GM18868 (cell line): ENCODE data around the gene KCNN4.

Source experiments
- ATAC-seq: cut with Tn5 transposase; IDR thresholded peaks from one replicate; pipeline ENCODE4 v1.9.1; 2021; ENCODE audit warnings: mild to moderate bottlenecking, moderate library complexity; ENCODE audit not compliant: unreplicated experiment

Gene KCNN4

DNA sequence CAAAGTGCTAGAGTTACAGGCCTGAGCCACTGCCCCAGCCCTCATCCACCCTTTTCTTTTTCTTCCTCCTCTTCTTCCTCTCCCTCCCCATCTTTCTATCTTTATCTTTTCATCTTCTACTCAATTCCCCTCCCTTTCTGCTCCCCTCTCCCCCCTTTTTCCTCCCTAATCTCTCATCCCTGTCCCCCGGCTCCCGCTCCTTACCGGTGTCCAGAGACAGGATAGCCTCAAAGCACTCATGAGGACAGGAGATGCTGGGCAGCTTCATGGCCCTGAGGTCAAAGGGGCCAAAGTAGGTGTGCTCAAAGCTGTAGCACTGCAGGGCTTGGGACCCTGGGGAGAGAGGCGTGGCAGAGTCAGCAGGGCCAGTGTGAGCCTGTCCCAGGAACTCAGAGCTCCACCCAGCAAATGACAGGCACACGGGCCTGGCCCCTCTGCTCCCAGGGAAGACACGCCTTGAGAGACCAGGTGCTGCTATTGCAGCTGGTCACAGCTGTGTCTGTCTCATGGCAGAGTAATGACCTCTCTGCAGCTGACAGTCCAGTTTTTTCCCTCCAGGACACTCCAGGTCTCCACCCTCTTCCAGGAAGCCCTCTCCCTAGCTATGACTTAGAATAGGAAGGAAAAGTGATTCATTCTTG is 18.8 kb upstream of the KCNN4 start:
- ATAC-seq, result no peak

DNA sequence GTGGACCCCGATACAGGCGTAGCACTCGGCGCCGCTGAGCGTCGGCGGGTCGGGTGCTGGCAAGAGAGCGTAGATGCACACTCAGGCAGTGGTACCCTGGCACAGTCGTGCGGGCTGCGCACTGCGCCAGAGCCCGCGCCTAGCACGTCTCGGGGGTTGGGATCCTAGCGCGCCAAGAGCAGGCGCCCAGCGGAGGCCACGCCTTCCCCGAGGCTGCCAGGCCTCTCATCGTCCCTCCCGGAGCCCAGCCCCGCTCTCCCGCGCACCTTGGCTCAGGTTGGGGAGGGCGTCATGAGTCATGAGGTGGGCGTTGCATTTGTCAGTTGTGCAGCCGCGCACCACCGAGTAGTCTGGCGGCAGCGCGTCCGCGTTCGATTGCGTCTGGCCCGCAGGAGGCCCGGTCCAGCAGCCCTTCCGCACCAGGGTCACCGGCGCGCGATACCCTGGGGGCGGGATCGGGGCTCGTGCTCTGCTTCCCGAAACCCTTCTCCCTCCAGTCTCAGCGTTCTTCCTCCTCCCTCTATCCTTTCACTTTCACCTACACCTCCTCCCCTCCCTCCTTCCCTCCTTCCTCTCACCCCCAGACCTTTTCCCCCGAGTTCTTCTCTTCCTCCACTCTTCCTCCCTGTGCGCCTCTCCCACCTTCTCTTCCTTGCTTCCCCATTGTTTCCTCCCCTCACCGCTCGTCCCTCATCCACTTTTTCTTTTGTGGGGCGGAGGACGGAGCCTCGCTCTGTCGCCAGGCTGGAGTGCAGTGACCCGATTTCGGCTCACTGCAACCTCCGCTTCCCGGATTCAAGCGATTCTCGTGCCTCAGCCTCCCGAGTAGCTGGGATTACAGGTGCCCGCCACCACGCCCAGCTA is 18.0 kb upstream of the KCNN4 start:
- ATAC-seq, result no peak

DNA sequence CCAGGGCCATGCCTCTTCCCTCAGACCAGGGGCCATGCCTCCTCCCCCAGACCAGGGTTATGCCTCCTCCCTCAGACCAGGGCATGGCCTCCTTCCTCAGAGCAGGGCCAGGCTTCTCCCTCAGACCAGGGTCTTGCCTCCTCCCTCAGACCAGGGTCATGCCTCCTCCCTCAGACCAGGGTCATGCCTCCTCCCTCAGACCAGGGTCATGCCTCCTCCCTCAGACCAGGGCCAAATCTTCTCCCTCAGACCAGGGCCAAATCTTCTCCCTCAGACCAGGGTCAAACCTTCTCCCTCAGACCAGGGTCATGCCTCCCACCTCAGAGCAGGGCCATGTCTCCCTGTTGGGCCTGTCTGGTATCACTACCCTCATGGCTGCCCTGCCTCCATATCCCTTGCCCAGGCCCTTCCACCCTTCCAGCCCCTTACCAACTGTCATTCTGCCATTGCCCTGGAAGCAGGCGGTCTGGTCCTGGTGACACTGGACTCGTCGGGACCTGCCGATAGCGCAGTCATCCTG is 17.3 kb upstream of the KCNN4 start:
- no peak for ATAC-seq

DNA sequence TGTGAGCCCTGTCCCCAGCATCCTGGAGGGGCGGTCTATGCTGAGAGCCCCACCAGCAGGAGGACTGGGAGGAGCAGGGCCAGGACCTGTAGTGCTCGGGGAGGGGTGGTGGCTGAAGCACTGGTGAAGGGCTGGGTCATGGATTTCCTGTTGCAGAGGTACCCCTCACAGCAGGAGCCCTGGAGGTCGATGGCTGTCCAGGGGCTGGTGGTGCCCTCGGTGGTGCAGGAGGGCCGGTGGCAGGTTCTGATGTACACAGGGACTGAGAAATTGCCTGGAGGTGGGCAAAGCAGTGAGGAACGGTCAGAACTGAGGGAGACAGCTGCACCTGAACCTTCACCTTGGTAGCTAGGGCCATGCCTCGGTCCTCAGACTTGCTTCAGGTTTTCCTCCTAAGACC is 16.8 kb upstream of the KCNN4 start:
- no peak for ATAC-seq

DNA sequence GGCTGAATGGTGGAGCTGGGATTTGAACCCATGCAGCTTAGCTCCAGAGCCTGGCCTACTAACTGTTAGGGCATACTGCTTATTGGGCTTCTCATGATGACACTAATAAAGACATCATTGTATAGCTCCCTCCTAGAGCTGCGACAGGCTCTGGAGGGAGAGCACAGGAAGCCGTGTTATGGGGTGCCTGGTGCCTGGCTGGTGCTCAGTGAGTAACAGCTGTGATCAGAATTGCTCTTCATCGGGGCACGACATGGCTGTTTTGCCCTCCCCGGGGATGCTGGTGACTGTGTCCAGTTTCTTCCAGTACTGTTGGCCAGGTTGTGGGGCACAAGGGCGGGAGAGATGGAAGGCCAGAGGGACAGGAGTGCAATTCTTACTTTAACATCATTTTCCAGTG is 16.3 kb upstream of the KCNN4 start:
- no peak for ATAC-seq

DNA sequence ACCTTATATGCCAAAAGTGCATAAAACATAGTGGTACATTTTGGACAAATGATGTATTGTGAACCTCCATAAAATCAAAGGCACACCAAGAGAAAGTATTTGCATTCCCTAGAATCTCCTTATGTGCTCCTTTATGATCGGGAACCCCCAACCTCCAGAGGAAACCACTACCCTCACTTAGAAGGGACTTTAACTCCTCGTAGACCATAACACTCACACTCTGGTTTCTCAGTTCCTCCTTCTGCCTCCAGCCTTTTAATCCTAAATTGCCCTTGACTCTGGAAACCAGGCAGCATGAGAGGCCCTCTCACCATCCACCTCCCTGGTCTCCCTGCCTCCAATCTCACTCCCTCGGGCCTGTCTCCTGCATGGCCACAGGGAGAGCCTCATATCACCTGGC is 9.8 kb upstream of the KCNN4 start:
- no peak for ATAC-seq

DNA sequence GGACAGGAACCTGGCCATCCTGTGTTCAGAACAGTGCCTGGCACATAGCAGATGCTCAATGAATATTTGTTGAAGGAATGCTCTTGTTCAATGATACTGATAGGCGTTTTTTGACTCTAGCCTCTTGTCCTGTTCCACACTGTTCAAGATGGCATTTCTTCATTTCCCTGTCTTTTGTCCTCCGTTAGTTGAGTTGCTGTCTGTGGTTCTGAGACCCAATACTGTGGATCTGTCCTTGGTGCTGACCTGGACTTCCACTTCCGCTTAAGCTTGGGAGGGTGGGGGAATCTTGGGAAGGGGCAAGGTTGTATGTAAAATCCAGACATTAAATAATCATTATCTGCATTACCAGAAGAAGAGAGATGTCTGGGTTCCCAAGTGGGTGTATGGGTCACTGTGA is 8.3 kb upstream of the KCNN4 start:
- ATAC-seq, result no peak

DNA sequence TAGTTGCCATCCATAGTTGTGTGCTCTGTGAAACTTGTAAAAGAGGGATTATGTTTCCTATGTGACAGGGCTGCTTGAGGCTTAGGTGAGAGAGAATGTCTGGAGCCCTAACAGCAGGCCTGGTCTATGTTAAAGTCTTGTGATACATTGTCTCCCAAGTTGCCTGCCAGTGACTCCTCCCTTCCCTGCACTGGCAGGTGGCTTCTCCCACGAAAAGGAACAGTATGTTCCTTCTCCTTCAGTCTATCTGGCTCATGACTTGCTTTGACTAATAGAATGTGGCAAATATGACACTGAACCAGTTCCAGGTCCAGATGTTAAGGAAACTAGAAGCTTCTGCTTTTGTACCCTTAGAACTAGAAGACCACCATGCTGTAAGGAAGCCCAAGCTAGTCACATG is 5.9 kb upstream of the KCNN4 start:
- no peak for ATAC-seq

DNA sequence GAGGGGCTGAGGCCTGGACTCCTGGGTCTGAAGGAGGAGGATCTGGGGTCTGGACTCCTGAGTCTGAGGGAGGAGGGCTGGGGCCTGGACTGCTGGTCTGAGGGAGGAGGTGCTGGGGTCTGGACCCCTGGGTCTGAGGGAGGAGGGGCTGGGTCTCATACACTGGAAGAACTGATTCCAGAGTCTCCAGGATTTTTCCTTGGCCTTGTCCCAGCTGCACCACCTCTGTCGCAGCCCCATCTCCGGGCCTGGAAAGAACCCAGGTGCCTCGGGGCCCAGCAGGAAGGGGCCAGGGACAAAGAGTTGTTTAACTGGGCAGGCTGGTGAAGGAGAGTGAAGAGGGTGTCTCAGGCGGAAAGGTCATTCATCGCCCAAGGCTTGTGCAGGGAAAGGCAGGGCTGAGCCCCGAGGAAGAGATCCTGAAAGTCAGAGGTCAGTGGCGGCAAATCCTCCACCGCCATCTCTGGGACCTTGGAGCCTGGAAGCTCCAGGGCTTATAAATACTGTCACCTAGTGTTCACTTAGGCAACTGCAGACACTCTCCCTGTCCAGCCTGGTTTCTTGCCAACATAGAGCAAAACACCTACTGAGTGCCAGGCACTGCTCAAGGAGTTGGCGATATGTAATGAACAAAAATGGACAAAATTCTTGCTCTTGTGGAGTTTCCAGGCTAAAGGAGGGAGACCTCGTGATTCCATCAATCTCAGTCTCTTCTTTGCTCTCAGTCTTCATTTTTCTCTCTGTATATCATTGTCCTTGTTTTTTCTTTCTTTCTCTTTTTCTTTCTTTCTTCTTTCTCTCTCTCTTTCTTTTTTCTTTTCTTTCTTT is 4.4 kb upstream of the KCNN4 start:
- no peak for ATAC-seq

DNA sequence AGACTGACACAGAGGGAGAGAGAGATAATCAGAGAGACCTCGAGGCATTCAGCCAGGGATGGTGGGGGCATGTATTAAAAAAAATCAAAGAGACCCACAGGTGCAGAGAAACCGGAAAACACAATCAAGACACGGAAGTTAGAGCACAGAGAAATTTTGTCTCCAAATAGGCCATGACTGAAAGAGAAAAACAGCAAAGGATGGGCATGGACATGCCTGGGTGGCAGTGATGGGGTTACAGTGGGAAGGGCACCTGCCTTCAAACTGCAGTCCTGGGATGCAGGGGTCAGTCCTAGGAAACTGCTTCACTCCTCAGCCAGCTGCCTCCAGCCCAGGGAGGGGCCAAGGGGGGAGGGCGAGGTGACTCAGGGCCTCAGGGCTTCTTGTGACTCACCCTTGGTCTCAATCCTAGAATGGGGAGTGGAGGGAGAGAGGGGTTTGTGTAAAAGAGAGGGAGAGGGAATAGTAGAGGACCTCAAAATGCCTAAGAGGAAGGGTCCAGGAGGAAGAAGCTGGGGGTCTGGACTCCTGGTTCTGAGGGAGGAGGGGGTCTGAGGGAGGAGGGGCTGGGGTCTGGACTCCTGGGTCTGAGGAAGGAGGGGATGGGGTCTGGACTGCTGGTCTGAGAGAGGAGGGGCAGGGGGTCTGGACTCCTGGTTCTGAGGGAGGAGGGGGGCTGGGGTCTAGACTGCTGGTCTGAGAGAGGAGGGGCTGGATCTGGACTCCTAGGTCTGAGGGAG is 3.6 kb upstream of the KCNN4 start:
- ATAC-seq, result no peak

DNA sequence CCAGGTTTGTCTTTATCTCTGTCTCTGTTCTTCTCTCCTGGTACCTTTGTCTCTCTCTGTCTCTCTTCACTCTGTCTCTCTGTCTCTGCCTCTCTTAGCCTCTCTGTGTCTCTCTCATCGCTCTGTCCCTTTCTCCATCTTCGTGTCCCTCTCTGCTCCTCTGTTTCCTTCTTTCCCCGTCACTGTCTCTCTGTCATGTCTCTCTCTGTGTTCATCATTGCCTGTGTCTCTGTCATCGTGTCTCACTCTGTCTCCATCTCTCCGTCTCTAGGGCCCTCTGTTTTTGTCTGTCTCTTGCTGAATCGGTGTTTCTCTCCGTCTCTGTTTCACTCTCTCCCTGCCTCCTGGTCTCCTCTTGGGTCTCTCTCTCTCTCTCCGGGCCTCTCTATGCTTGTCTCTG is 2.9 kb upstream of the KCNN4 start:
- no peak for ATAC-seq

DNA sequence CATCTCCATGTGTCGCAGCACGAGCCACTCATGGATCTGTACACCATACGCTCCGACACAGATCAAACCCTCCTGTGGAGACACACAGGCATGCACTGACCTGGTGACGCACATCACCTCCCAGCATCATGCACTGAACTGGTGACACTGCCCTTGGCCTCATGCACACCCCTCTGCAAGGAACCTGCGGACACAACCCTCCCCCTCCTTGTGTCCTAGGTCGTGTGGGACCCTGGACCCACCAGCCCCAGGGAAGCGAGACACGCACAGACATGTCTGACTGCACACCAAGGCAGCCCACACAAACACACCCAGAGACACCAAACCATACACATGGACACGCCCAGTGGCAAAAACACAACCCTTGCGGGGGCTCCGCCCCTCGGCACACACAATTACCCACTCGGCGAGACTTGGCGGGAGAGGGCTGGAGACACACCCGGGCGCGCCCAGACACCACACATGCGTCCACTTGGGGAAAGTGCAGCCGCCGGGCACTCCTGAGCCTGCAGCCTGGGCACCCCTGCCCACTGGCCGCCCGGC is 2.0 kb upstream of the KCNN4 start:
- ATAC-seq, result no peak

DNA sequence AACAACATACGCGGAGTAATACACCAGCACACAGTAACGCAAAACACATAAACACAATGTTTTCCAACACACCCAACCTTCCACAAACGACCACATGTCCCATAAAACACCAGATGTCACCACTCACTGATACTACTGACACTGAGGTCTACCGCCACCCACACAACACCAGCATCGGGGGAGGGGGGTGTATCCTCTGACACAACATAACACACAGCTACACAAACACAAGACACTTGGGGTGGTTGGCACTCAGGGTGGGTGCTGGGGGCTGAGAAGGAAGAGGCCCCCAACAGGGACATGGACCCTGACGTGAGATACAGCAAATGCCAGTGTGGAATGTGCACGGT is 1.5 kb upstream of the KCNN4 start:
- ATAC-seq, result no peak

DNA sequence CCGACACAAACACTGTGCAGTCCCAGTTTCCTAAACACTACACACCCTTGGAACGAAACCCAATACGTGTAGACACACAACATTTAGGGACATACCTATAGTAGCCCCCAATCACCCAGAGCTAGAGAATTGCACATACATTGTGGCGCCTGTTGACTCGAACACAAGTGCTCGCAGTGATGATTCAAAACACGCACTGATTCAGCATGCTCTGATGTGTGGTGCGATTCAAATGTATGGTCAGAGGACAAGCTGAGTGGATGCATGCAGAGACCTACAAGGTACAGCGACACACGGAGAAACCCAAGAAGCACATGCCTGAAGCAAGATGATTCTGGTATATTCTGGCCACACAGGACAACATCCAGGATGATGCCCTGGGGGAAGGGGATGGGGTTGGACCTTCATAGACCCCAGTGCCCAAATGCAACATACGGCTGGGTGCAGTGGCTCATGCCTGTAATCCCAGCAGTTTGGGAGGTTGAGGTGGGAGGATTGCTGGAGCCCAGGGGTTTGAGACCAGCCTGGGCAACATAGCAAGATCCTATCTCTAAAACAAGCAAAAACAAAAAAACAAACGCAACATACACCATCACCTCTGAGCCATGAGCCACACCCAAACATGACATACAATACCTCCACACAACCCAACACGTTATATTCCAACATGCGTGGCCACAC is 997 bp upstream of the KCNN4 start:
- ATAC-seq, result no peak

DNA sequence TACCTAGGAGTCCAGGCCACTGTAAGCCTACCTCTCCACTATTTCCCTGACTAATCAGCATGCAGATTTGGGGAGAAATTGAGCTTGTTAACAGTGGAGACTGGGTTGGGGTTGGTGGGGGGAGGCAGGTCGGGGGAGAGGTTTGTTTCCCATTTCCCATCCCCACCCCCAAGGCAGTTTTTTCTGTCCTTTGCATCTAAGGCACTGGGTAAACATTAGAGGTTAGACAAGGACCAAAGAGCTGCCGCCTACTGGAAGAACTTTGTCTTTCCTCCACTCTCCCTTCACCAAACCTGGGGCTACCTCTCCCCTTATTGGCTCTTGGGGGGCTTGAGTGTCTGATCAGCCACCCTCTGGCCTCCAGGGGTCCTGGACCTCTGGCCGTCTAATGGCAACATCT is 953 bp downstream of the KCNN4 start:
- no peak for ATAC-seq

DNA sequence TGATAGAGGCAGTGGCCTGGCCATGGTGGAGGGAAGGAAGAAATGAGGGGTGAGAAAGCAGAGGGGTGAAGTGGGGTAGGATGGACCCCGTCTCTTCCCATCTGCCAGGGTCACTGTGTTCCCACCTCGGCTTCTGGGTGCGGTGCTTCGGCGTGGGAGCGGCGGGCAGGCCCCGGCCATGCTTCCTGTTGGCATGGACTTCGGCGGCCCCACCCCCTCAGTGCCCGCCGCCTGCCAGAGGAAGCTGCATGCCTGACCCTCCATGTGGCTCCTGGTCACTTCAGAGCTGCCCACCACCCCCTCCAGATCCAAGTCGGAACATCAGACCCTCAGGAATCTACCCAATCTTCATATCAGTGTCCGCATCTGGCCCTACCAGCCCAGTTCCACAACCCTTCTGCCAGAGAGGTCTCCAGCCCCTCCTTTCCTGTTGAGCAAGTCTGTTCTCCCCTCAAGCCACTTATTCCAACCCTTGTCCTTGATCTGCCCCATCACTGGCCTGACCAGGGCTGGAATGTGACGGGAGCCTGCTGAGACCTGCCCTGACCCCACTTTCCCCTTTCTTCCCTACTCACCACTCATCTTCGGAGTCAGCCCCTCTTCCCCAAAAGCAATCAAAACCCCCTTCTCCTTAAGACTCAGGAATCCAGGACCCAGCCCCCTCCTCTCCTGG is 1.5 kb downstream of the KCNN4 start:
- ATAC-seq, result no peak

DNA sequence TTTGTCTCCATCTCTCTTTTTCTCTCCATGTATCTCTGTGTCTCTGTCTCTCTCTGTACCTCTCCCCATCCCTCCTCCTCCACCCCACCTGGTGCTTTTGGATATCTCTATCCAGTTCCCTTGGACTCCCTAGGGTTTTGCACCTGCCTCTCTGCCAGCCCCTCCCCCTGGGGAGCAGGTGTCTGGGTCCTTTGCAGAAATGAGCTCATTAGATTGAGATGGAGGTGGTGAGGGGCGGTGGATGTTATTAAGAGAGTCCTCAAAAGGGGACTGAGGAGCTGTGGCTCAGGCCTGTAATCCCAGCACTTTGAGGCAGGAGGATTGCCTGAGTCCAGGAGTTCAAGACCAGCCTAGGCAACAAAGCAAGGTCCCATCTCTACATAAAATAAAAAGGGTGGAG is 2.1 kb downstream of the KCNN4 start:
- no peak for ATAC-seq

DNA sequence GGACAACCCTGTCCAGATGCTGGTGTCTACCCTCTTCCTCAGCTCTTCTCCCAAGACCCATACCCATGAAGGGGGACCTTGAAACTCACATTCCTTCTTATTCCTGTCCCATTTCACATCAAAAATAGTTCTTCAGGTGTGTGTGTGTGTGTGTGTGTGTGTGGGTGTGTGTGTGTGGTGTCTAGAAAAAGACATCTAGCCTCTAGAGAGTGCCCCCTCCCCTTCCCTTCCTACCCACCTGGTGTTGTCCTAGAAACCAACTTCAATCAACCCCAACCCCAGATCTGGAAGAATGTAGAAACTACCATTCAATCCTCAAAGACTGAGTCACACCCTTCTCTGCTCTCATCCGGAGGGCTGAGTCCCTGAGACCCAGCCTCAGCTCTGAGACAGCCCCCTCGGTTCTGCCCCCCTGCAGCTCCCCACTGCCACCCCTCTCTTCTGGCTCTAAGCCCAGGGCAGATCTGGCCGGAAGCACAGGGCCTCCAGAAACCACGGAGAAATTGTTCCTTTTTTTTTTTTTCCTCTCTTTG is 3.5 kb downstream of the KCNN4 start:
- ATAC-seq, result no peak

DNA sequence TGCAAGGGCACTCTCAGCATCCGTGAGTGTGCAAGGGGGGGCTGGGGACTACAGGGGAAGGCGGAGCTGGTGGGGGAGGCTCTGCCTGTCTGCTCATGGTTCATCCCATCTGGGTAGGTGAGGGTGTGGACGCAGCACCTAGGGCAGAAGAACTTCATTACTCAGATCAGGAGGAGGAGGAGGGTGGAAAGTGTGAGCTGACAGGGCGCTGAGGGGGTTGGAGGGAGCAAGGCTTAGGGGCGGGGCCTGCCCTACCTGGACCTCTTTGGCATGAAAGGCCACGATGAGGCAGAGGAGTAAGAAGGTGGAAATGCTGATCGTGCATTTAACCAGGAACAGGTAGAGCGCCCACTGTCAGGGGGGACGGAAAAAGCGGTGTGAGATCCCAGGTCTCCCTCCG is 4.5 kb downstream of the KCNN4 start:
- no peak for ATAC-seq
